Mononuclear cell (primary cell): ENCODE data around the gene CAVIN2. TPM values are rescaled to one million over a fixed set of nuclear protein-coding genes. Genes with fewer than 3 reads are reported as not detected.

Experiments
- H3K27me3 ChIP-seq: 2 replicates; pipeline ENCODE4 v1.6.0; 2011; ENCODE audit warnings: low read length, control low read depth; ENCODE audit not compliant: insufficient read depth
- H3K4me1 ChIP-seq: 2 replicates; pipeline ENCODE4 v1.5.1; 2011; ENCODE audit warnings: mild to moderate bottlenecking, low read length, control low read depth; ENCODE audit not compliant: insufficient read depth
- H3K4me3 ChIP-seq: 2 replicates; pipeline ENCODE4 v1.5.1; 2011; ENCODE audit warnings: mild to moderate bottlenecking, low read length, moderate library complexity
- H3K9me3 ChIP-seq: 2 replicates; pipeline ENCODE4 v1.5.1; 2011; ENCODE audit warnings: low read depth, mild to moderate bottlenecking, control low read depth, low read length
- total RNA-seq: library from RNA; depleted of rRNA; stranded (reverse); fragments of >200 nt; gene quantifications from one replicate; pipeline ENCODE4 v1.2.3, GENCODE V29; 2012

Gene CAVIN2
- 139 TPM for total RNA-seq

GRCh38 chr2:191846515-191847476 lies at the start of gene CAVIN2:
CAVIN2 (minus strand) TSS chr2:191847088; CDS start chr2:191846925, 163 bp downstream.
- Histone ChIP-seq H3K27me3 (no peaks in the 10 kb centered on the region), H3K4me1 (peaks cover 15% of the 10 kb centered on the region), H3K9me3 (no peaks in the 10 kb centered on the region), H3K4me3 (no peak within 1 kb of the TSS)

GRCh38 chr2:191895743-191896142 lies 48.9 kb upstream of the CAVIN2 start:
- Histone ChIP-seq H3K4me3 (no peak overlapping the region), H3K4me1 (no peaks in the 10 kb centered on the region), H3K27me3 (no peaks in the 10 kb centered on the region), H3K9me3 (no peaks in the 10 kb centered on the region)

GRCh38 chr2:191895195-191895594 lies 48.3 kb upstream of the CAVIN2 start:
- Histone ChIP-seq H3K4me1 (no peaks in the 10 kb centered on the region), H3K4me3 (no peak overlapping the region), H3K27me3 (no peaks in the 10 kb centered on the region), H3K9me3 (no peaks in the 10 kb centered on the region)

- H3K27me3 ChIP-seq, result no peaks in the 10 kb centered on the region
- no peak overlapping the region for H3K4me3 ChIP-seq
- no peaks in the 10 kb centered on the region for H3K9me3 ChIP-seq
- no peaks in the 10 kb centered on the region for H3K4me1 ChIP-seq
These were observed 47.8 kb upstream of the CAVIN2 start for GRCh38 chr2:191894681-191895147.

GRCh38 chr2:191892391-191892790 lies 45.5 kb upstream of the CAVIN2 start:
- Histone ChIP-seq H3K4me1 (no peaks in the 10 kb centered on the region), H3K9me3 (no peaks in the 10 kb centered on the region), H3K27me3 (no peaks in the 10 kb centered on the region), H3K4me3 (no peak overlapping the region)

GRCh38 chr2:191891656-191892055 lies 44.8 kb upstream of the CAVIN2 start:
- H3K4me3 ChIP-seq, result no peak overlapping the region
- no peaks in the 10 kb centered on the region for H3K9me3 ChIP-seq
- H3K27me3 ChIP-seq, result no peaks in the 10 kb centered on the region
- H3K4me1 ChIP-seq, result no peaks in the 10 kb centered on the region

GRCh38 chr2:191889931-191890330 lies 43.0 kb upstream of the CAVIN2 start:
- Histone ChIP-seq H3K9me3 (no peaks in the 10 kb centered on the region), H3K4me3 (no peak overlapping the region), H3K27me3 (no peaks in the 10 kb centered on the region), H3K4me1 (no peaks in the 10 kb centered on the region)

- Histone ChIP-seq H3K9me3 (no peaks in the 10 kb centered on the region), H3K4me3 (no peak overlapping the region), H3K4me1 (no peaks in the 10 kb centered on the region), H3K27me3 (no peaks in the 10 kb centered on the region)
These were observed 41.7 kb upstream of the CAVIN2 start for GRCh38 chr2:191888400-191889166.

GRCh38 chr2:191885650-191886049 lies 38.8 kb upstream of the CAVIN2 start:
- Histone ChIP-seq H3K9me3 (no peaks in the 10 kb centered on the region), H3K27me3 (no peaks in the 10 kb centered on the region), H3K4me3 (no peak overlapping the region), H3K4me1 (no peaks in the 10 kb centered on the region)

- H3K4me3 ChIP-seq, result no peak overlapping the region
- no peaks in the 10 kb centered on the region for H3K9me3 ChIP-seq
- H3K27me3 ChIP-seq, result no peaks in the 10 kb centered on the region
- no peaks in the 10 kb centered on the region for H3K4me1 ChIP-seq
These were observed 38.2 kb upstream of the CAVIN2 start for GRCh38 chr2:191885098-191885497.

- Histone ChIP-seq H3K27me3 (no peaks in the 10 kb centered on the region), H3K4me1 (no peaks in the 10 kb centered on the region), H3K4me3 (no peak overlapping the region), H3K9me3 (no peaks in the 10 kb centered on the region)
These were observed 35.3 kb upstream of the CAVIN2 start for GRCh38 chr2:191881982-191882816.

GRCh38 chr2:191878548-191879279 lies 31.8 kb upstream of the CAVIN2 start:
- H3K9me3 ChIP-seq, result no peaks in the 10 kb centered on the region
- H3K4me1 ChIP-seq, result no peaks in the 10 kb centered on the region
- no peaks in the 10 kb centered on the region for H3K27me3 ChIP-seq
- H3K4me3 ChIP-seq, result no peak overlapping the region

- Histone ChIP-seq H3K4me3 (no peak overlapping the region), H3K27me3 (no peaks in the 10 kb centered on the region), H3K9me3 (no peaks in the 10 kb centered on the region), H3K4me1 (no peaks in the 10 kb centered on the region)
These were observed 31.0 kb upstream of the CAVIN2 start for GRCh38 chr2:191877875-191878274.

GRCh38 chr2:191875859-191876258 lies 29.0 kb upstream of the CAVIN2 start:
- H3K9me3 ChIP-seq, result no peaks in the 10 kb centered on the region
- H3K27me3 ChIP-seq, result no peaks in the 10 kb centered on the region
- H3K4me1 ChIP-seq, result no peaks in the 10 kb centered on the region
- H3K4me3 ChIP-seq, result no peak overlapping the region
